OCI-LY7 (cell line): ENCODE measurements around the gene PIEZO1.

Experiments used
- CTCF ChIP-seq: fragments of 200-600 bp; sonication (generic); conservative IDR thresholded peaks from 2 replicates; pipeline ENCODE4 v1.5.1; 2014; ENCODE audit warnings: mild to moderate bottlenecking, antibody characterized with exemption, low read length, moderate library complexity, mixed read lengths
- EZH2phosphoT487 ChIP-seq: fragments of 200-600 bp; sonication (generic); IDR thresholded peaks from 2 replicates; pipeline ENCODE4 v1.6.1; 2018; ENCODE audit warnings: low read depth, borderline replicate concordance, mild to moderate bottlenecking, mixed run types, antibody characterized with exemption, low read length, moderate library complexity, mixed read lengths

- TF ChIP-seq CTCF (no peak), EZH2phosphoT487 (no peak)
Observed at GRCh38 chr16:88807142-88807625, 22.2 kb upstream of the PIEZO1 start.
